T-helper 17 cell (primary cell): ENCODE results near the gene PCSK9. TPM values are rescaled to one million over a fixed set of nuclear protein-coding genes. Genes with fewer than 3 reads are reported as not detected.

Source experiments
- ATAC-seq: fragments of 150-1000 bp; cut with Tn5 transposase; 2 replicates; pipeline ENCODE4 v1.10.0; 2021; ENCODE audit warnings: mild to moderate bottlenecking, moderate library complexity
- DNase-seq, 3 donors: peaks; one replicate each; pipeline versions ENCODE4 v3.0.0 to v3.0.0-alpha.2; 2020 to 2021
- H3K9me3 ChIP-seq: one replicate; pipeline ENCODE4 v1.7.0; 2013; ENCODE audit warnings: low read length, mild to moderate bottlenecking; ENCODE audit not compliant: control insufficient read depth, poor library complexity, severe bottlenecking
- H3K27ac Mint-ChIP-seq: one replicate; pipeline ENCODE4 v1.8.0; 2022; ENCODE audit warnings: mild to moderate bottlenecking, moderate library complexity, mixed read lengths
- H3K27me3 Mint-ChIP-seq: one replicate; pipeline ENCODE4 v1.8.0; 2022; ENCODE audit warnings: mixed read lengths
- H3K36me3 Mint-ChIP-seq: one replicate; pipeline ENCODE4 v1.8.0; 2022; ENCODE audit warnings: low read depth, mixed read lengths
- H3K4me1 Mint-ChIP-seq: one replicate; pipeline ENCODE4 v1.8.0; 2022; ENCODE audit warnings: mild to moderate bottlenecking, mixed read lengths
- H3K4me3 Mint-ChIP-seq: one replicate; pipeline ENCODE4 v1.8.0; 2022; ENCODE audit warnings: mild to moderate bottlenecking, moderate library complexity, mixed read lengths
- total RNA-seq, 4 donors: library from RNA in 2 of 4; stranded (reverse) in 2 of 4; gene quantifications; one replicate each; pipeline ENCODE4 v1.2.3 and lab custom pipeline; 2022 to 2026

The PCSK9 gene
- total RNA-seq, 2 donors from 2014 or later: not detected

- no peak overlapping the region for H3K27ac Mint-ChIP-seq
- H3K27me3 Mint-ChIP-seq: peaks cover 67% of the 10 kb centered on the region
- no peaks in the 10 kb centered on the region for H3K9me3 ChIP-seq
- no peak for DNase-seq
- H3K36me3 Mint-ChIP-seq: peaks cover 3% of the 10 kb centered on the region
- H3K4me1 Mint-ChIP-seq: peaks cover 3% of the 10 kb centered on the region
- ATAC-seq: no peak
- H3K4me3 Mint-ChIP-seq: no peak overlapping the region
These were observed 2.3 kb downstream of the PCSK9 start for GRCh38 chr1:55041613-55042012.

- ATAC-seq (no peak), DNase-seq (no peak)
- no peaks in the 10 kb centered on the region for H3K9me3 ChIP-seq
- H3K4me3 Mint-ChIP-seq: no peak overlapping the region
- H3K27me3 Mint-ChIP-seq: peaks cover 62% of the 10 kb centered on the region
- H3K4me1 Mint-ChIP-seq: no peaks in the 10 kb centered on the region
- H3K36me3 Mint-ChIP-seq: no peaks in the 10 kb centered on the region
- H3K27ac Mint-ChIP-seq: no peak overlapping the region
These were observed 3.7 kb downstream of the PCSK9 start for GRCh38 chr1:55043011-55043410.

GRCh38 chr1:55043726-55044125 lies 4.4 kb downstream of the PCSK9 start:
- ATAC-seq (no peak), DNase-seq (no peak)
- Mint-ChIP-seq H3K36me3 (no peaks in the 10 kb centered on the region), H3K4me1 (no peaks in the 10 kb centered on the region), H3K27me3 (peaks cover 55% of the 10 kb centered on the region), H3K27ac (no peak overlapping the region), H3K4me3 (no peak overlapping the region)
- H3K9me3 ChIP-seq: no peaks in the 10 kb centered on the region

- H3K27me3 Mint-ChIP-seq: peaks cover 44% of the 10 kb centered on the region
- no peaks in the 10 kb centered on the region for H3K36me3 Mint-ChIP-seq
- DNase-seq (no peak), ATAC-seq (no peak)
- no peaks in the 10 kb centered on the region for H3K4me1 Mint-ChIP-seq
- no peaks in the 10 kb centered on the region for H3K9me3 ChIP-seq
- no peak overlapping the region for H3K4me3 Mint-ChIP-seq
- H3K27ac Mint-ChIP-seq: no peak overlapping the region
These were observed 5.5 kb downstream of the PCSK9 start for GRCh38 chr1:55044617-55045397.

- Mint-ChIP-seq H3K27ac (no peak overlapping the region), H3K36me3 (no peaks in the 10 kb centered on the region), H3K4me3 (no peak overlapping the region), H3K27me3 (peaks cover 38% of the 10 kb centered on the region), H3K4me1 (no peaks in the 10 kb centered on the region)
- no peak for DNase-seq
- ATAC-seq: no peak
- H3K9me3 ChIP-seq: no peaks in the 10 kb centered on the region
These were observed 6.1 kb downstream of the PCSK9 start for GRCh38 chr1:55045430-55045829.

- Mint-ChIP-seq H3K36me3 (no peaks in the 10 kb centered on the region), H3K4me1 (no peaks in the 10 kb centered on the region), H3K4me3 (no peak overlapping the region), H3K27me3 (peaks cover 28% of the 10 kb centered on the region), H3K27ac (no peak overlapping the region)
- H3K9me3 ChIP-seq: no peaks in the 10 kb centered on the region
- ATAC-seq: no peak
- DNase-seq: no peak
These were observed 7.5 kb downstream of the PCSK9 start for GRCh38 chr1:55046871-55047270.

- H3K27me3 Mint-ChIP-seq: peaks cover 23% of the 10 kb centered on the region
- ATAC-seq (no peak), DNase-seq (no peak)
- no peaks in the 10 kb centered on the region for H3K36me3 Mint-ChIP-seq
- H3K9me3 ChIP-seq: no peaks in the 10 kb centered on the region
- no peak overlapping the region for H3K4me3 Mint-ChIP-seq
- H3K27ac Mint-ChIP-seq: no peak overlapping the region
- H3K4me1 Mint-ChIP-seq: no peaks in the 10 kb centered on the region
These were observed 8.3 kb downstream of the PCSK9 start for GRCh38 chr1:55047611-55048010.

GRCh38 chr1:55048453-55049270 lies 9.3 kb downstream of the PCSK9 start:
- no peaks in the 10 kb centered on the region for H3K9me3 ChIP-seq
- Mint-ChIP-seq H3K36me3 (no peaks in the 10 kb centered on the region), H3K4me3 (no peak overlapping the region), H3K27ac (no peak overlapping the region), H3K4me1 (no peaks in the 10 kb centered on the region), H3K27me3 (peaks cover 15% of the 10 kb centered on the region)
- DNase-seq (no peak), ATAC-seq (no peak)

- Mint-ChIP-seq H3K4me1 (no peaks in the 10 kb centered on the region), H3K27me3 (peaks cover 12% of the 10 kb centered on the region), H3K27ac (no peak overlapping the region), H3K4me3 (no peak overlapping the region), H3K36me3 (no peaks in the 10 kb centered on the region)
- DNase-seq (no peak), ATAC-seq (no peak)
- no peaks in the 10 kb centered on the region for H3K9me3 ChIP-seq
These were observed 10.0 kb downstream of the PCSK9 start for GRCh38 chr1:55049271-55049913.

- H3K9me3 ChIP-seq: no peaks in the 10 kb centered on the region
- Mint-ChIP-seq H3K4me1 (no peaks in the 10 kb centered on the region), H3K36me3 (no peaks in the 10 kb centered on the region), H3K27me3 (peaks cover 12% of the 10 kb centered on the region), H3K27ac (no peak overlapping the region), H3K4me3 (no peak overlapping the region)
- DNase-seq (no peak), ATAC-seq (no peak)
These were observed 10.5 kb downstream of the PCSK9 start for GRCh38 chr1:55049914-55050278.

GRCh38 chr1:55050283-55050682 lies 10.9 kb downstream of the PCSK9 start:
- ATAC-seq (no peak), DNase-seq (no peak)
- Mint-ChIP-seq H3K36me3 (no peaks in the 10 kb centered on the region), H3K4me3 (no peak overlapping the region), H3K27me3 (peaks cover 12% of the 10 kb centered on the region), H3K27ac (no peak overlapping the region), H3K4me1 (no peaks in the 10 kb centered on the region)
- no peaks in the 10 kb centered on the region for H3K9me3 ChIP-seq

- Mint-ChIP-seq H3K27me3 (peaks cover 12% of the 10 kb centered on the region), H3K36me3 (no peaks in the 10 kb centered on the region), H3K4me1 (no peaks in the 10 kb centered on the region), H3K4me3 (no peak overlapping the region), H3K27ac (no peak overlapping the region)
- ATAC-seq (no peak), DNase-seq (no peak)
- no peaks in the 10 kb centered on the region for H3K9me3 ChIP-seq
These were observed 11.8 kb downstream of the PCSK9 start for GRCh38 chr1:55051169-55051568.

- Mint-ChIP-seq H3K27ac (no peak overlapping the region), H3K4me1 (no peaks in the 10 kb centered on the region), H3K27me3 (peaks cover 12% of the 10 kb centered on the region), H3K36me3 (no peaks in the 10 kb centered on the region), H3K4me3 (no peak overlapping the region)
- ATAC-seq (no peak), DNase-seq (no peak)
- H3K9me3 ChIP-seq: no peaks in the 10 kb centered on the region
These were observed 12.3 kb downstream of the PCSK9 start for GRCh38 chr1:55051621-55052020.
